ENCODE results near the gene HMG20A. TPM values are rescaled to one million over a fixed set of nuclear protein-coding genes. Genes with fewer than 3 reads are reported as not detected.

The HMG20A gene
- total RNA-seq, 4 donors from 2014 or later = 33.1 to 48.7 (median 40.5) TPM

- intact Hi-C loops (cut with DNase I) = no loop called here
- Histone ChIP-seq H3K4me1 (peaks cover 14 to 25% of the 10 kb centered on the region in 2 donors), H3K9me3 (no peaks in the 10 kb centered on the region), H3K27ac (peak overlapping the region in 1 of 3 donors; percentile 26), H3K36me3 (no peaks in the 10 kb centered on the region), H3K27me3 (no peaks in the 10 kb centered on the region), H3K4me3 (replicated peaks in 1 of 3) (no peak overlapping the region)
- WGBS, 2 donors = 75 to 82% methylated on average over 7 of the region's 7 CpGs
- DNase-seq = no peak
- TF ChIP-seq CTCF (IDR thresholded peaks at IDR 0.05) (no peak), POLR2A (IDR thresholded peaks at IDR 0.05) (no peak)
These were observed 66.1 kb downstream of the HMG20A start for GRCh38 chr15:77486542-77487468.

- intact Hi-C loops (cut with DNase I) = no loop called here
- H3K4me1 ChIP-seq = peaks cover 8 to 19% of the 10 kb centered on the region in 2 donors
- H3K4me3 ChIP-seq (replicated peaks in 1 of 3) = no peak overlapping the region
- H3K27me3 ChIP-seq = no peaks in the 10 kb centered on the region
- no peaks in the 10 kb centered on the region for H3K9me3 ChIP-seq
- TF ChIP-seq POLR2A (IDR thresholded peaks at IDR 0.05) = no peak
- no peak for TF ChIP-seq CTCF (IDR thresholded peaks at IDR 0.05)
- peak overlapping the region in 1 of 3 donors; percentile 26 for H3K27ac ChIP-seq
- no peaks in the 10 kb centered on the region for H3K36me3 ChIP-seq
- DNase-seq = no peak
- WGBS, 2 donors = 80 to 88% methylated on average over 2 of the region's 2 CpGs
These were observed 66.8 kb downstream of the HMG20A start for GRCh38 chr15:77487469-77487842.

DNA sequence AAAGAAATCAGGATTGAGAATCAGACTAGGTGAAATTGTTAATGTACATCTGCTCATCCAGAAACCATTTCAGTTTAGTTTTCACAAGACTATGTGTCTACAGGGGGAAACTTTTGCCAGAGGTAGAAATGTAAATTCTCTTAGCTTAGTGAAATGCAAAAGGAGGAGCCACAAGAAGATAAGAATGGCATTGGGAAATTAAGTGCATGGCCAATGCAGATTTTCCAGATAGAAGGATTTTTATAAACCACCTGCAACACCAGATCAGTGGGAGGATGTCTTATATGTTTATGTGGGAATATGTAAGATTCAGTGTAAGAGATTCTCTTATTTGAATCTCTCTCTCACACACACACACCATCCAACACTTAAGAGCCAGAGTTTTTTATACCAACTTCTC lies 67.2 kb downstream of the HMG20A start:
- H3K4me1 ChIP-seq = peaks cover 3 to 15% of the 10 kb centered on the region in 2 donors
- no peak overlapping the region for H3K27ac ChIP-seq
- no peaks in the 10 kb centered on the region for H3K27me3 ChIP-seq
- intact Hi-C loops (cut with DNase I) = no loop called here
- DNase-seq = no peak
- H3K36me3 ChIP-seq = no peaks in the 10 kb centered on the region
- TF ChIP-seq POLR2A (IDR thresholded peaks at IDR 0.05) (no peak), CTCF (IDR thresholded peaks at IDR 0.05) (no peak)
- no peak overlapping the region for H3K4me3 ChIP-seq (replicated peaks in 1 of 3)
- H3K9me3 ChIP-seq = no peaks in the 10 kb centered on the region

DNA sequence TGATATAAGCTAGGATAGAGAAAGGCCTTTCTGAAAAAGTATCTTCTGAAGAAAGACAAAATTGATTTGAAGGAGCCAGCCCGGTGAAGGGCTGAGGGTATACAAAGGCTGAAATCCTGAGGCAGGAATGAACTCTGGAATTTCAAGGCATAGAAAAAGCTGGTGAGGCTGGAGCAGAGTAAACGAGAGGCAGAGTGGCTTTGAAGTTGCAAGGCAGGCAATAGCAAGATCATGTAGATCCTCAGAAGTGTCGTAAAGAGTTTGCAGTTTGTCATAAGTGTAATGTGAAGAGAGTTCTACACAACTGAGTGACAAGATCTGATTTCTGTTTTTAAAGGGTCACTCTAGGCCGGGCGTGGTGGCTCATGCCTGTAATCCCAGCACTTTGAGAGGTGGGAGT lies 69.0 kb downstream of the HMG20A start:
- Histone ChIP-seq H3K4me1 (peaks cover 3 to 10% of the 10 kb centered on the region in 2 donors), H3K9me3 (no peaks in the 10 kb centered on the region), H3K36me3 (no peaks in the 10 kb centered on the region), H3K27me3 (no peaks in the 10 kb centered on the region), H3K27ac (no peak overlapping the region), H3K4me3 (replicated peaks in 1 of 3) (no peak overlapping the region)
- DNase-seq = no peak
- intact Hi-C loops (cut with DNase I) = loop anchor here (10.0 kb wide), 1 partner anchor 65 kb away; the partner anchor contains the start of genes HMG20A and PEAK1
- WGBS, 2 donors = 52 to 67% methylated on average over 5 of the region's 5 CpGs
- TF ChIP-seq CTCF (IDR thresholded peaks at IDR 0.05) = no peak

- DNase-seq = no peak
- Histone ChIP-seq H3K36me3 (no peaks in the 10 kb centered on the region), H3K4me1 (peaks cover 29 to 33% of the 10 kb centered on the region in 2 donors), H3K27ac (no peak overlapping the region), H3K4me3 (replicated peaks in 1 of 3) (no peak overlapping the region), H3K9me3 (no peaks in the 10 kb centered on the region), H3K27me3 (no peaks in the 10 kb centered on the region)
- intact Hi-C loops (cut with DNase I) = loop anchor here (10.0 kb wide), 1 partner anchor 69 kb away; the partner anchor contains the start of genes HMG20A and PEAK1
- WGBS, 2 donors = 76 to 77% methylated on average over 3 of the region's 3 CpGs
- TF ChIP-seq POLR2A (IDR thresholded peaks at IDR 0.05) (no peak), CTCF (IDR thresholded peaks at IDR 0.05) (no peak)
These were observed 72.7 kb downstream of the HMG20A start for GRCh38 chr15:77493324-77493907.

Measured in thyroid gland (tissue), 4 donors.